Measurements from ENCODE around the gene SSNA1. TPM values are rescaled to one million over a fixed set of nuclear protein-coding genes. Genes with fewer than 3 reads are reported as not detected.

Gene SSNA1
- total and polyA plus RNA-seq, 9 of the 15 experiments (the other 6 are each of a cell fraction or from before 2014, with no cell fraction given), result 1.9 to 130 (median 57.1) TPM

- peak in 1 of 2 experiments; percentile 56 for TF ChIP-seq E2F6 (IDR thresholded peaks at IDR 0.05; ENCODE audit: borderline replicate concordance in 1 of 2, extremely low read depth in 1 of 2, insufficient read depth in 1 of 2, insufficient read length in 1 of 2, low read depth in 1 of 2, low read length in 1 of 2, poor library complexity in 1 of 2, severe bottlenecking in 1 of 2)
- no peak for TF ChIP-seq ZNF395 (CRISPR knock-in tag; IDR thresholded peaks at IDR 0.05)
- TF ChIP-seq PHTF2 (CRISPR knock-in tag; IDR thresholded peaks at IDR 0.05), result no peak
- no peak for TF ChIP-seq ZC3H4 (CRISPR knock-in tag; IDR thresholded peaks at IDR 0.05; ENCODE audit: borderline replicate concordance)
- no peak for TF ChIP-seq CBX3 (IDR thresholded peaks at IDR 0.05; ENCODE audit: borderline replicate concordance in 1 of 2, low read length in 2 of 2)
- no peak for TF ChIP-seq MIER1 (IDR thresholded peaks at IDR 0.05; ENCODE audit: low read depth)
- TF ChIP-seq MXD1 (CRISPR knock-in tag; IDR thresholded peaks at IDR 0.05; ENCODE audit: borderline replicate concordance, poor library complexity, severe bottlenecking), result peak; percentile 67
- TF ChIP-seq EP400 (IDR thresholded peaks at IDR 0.05), result no peak
- no peak for TF ChIP-seq TBL1XR1 (IDR thresholded peaks at IDR 0.05; ENCODE audit: low read length in 2 of 2)
- TF ChIP-seq ZFP1 (CRISPR knock-in tag; IDR thresholded peaks at IDR 0.05), result no peak
- no peak for TF ChIP-seq MCM2 (IDR thresholded peaks at IDR 0.05; ENCODE audit: low read depth)
- TF ChIP-seq CBX2 (IDR thresholded peaks at IDR 0.05; ENCODE audit: insufficient read depth, low read length, poor library complexity, severe bottlenecking), result no peak
- no peak for TF ChIP-seq ZNF518B (CRISPR knock-in tag; IDR thresholded peaks at IDR 0.05)
- TF ChIP-seq TSC22D4 (tag; IDR thresholded peaks at IDR 0.05), result no peak
- TF ChIP-seq MXI1 (IDR thresholded peaks at IDR 0.05; ENCODE audit: low read depth, low read length), result peak; percentile 66; the same call in 1 of the 2 replicates
- no peak for TF ChIP-seq NCOA6 (IDR thresholded peaks at IDR 0.05)
- TF ChIP-seq CBX1 (IDR thresholded peaks at IDR 0.05; ENCODE audit: low read depth), result no peak
- TF ChIP-seq MCM3 (IDR thresholded peaks at IDR 0.05), result no peak
- no peak for TF ChIP-seq RBBP5 (IDR thresholded peaks at IDR 0.05; ENCODE audit: borderline replicate concordance, insufficient read depth, low read length, poor library complexity, severe bottlenecking)
- peak in 1 of 2 experiments; percentile 59; a peak in 1 of 4 replicates for TF ChIP-seq NONO (IDR thresholded peaks at IDR 0.05; ENCODE audit: low read depth in 2 of 2, low read length in 1 of 2)
- no peak for TF ChIP-seq NELFE (IDR thresholded peaks at IDR 0.05; ENCODE audit: insufficient read depth, insufficient read length)
Measured at GRCh38 chr9:137138722-137139467, 49.6 kb upstream of the SSNA1 start, which contains the start of gene GRIN1 (continued).
